Measurements from ENCODE around the gene ZNF66. TPM values are rescaled to one million over a fixed set of nuclear protein-coding genes. Genes with fewer than 3 reads are reported as not detected.
"Not testable (repeated sequence)": the region's sequence is repeated elsewhere in the genome, so short reads cannot be mapped to it uniquely, and the experiment has no call there.

Gene ZNF66
- total RNA-seq, 1 experiment from 2014 or later: 41.6 TPM

DNA sequence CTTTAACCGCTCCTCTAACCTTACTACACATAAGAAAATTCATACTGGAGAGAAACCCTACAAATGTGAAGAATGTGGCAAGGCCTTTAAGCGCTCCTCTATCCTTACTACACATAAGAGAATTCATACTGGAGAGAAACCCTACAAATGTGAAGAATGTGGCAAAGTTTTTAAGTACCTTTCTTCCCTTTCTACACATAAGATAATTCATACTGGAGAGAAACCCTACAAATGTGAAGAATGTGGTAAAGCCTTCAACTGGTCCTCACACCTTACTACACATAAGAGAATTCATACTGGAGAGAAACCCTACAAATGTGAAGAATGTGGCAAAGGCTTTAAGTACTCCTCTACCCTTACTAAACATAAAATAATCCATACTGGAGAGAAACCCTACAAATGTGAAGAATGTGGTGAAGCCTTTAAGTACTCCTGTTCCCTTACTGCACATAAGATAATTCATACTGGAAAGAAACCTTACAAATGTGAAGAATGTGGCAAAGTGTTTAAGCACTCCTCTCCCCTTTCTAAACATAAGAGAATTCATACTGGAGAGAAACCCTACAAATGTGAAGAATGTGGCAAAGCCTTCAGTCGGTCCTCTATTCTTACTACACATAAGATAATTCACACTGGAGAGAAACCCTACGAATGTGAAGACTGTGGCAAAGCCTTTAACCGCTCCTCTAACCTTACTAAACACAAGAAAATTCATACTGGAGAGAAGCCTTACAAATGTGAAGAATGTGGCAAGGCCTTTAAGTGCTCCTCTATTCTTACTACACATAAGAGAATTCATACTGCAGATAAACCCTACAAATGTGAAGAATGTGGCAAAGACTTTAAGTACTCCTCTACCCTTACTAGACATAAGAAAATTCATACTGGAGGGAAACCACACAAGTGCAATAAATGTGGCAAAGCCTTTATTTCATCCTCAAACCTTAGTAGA lies 30.5 kb downstream of the ZNF66 start:
- H3K4me1 Mint-ChIP-seq; H3K4me3 Mint-ChIP-seq; ATAC-seq; H3K27ac Mint-ChIP-seq; DNase-seq (ENCODE audit: low spot score); POLR2A ChIA-PET; CTCF ChIA-PET: not testable (repeated sequence)
- H3K36me3 Mint-ChIP-seq: peaks cover 95% of the 10 kb centered on the region
- H3K27me3 Mint-ChIP-seq (ENCODE audit: low read depth): peaks cover 60% of the 10 kb centered on the region
- peaks cover 81% of the 10 kb centered on the region for H3K9me3 Mint-ChIP-seq

DNA sequence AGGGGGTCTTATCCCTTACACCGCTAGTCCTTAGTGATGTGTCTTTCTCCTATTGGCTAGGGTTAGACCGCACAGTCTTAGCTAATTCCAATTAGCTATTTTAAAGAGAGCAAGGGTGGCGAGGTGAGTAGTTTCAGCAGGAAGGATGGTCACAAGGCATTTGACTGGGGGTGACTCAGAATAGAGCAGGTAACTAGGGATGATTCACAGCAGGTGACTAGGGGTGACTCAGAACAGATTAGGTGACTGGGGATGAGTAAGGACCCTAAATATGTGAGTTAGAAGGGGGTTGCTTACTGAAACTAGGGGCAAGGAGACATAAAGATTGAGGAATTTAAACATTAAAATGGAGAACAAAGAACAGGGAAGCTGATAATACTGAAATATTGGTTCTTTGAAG lies 64.3 kb downstream of the ZNF66 start:
- Mint-ChIP-seq H3K27me3 (ENCODE audit: low read depth) (peaks cover 41% of the 10 kb centered on the region), H3K27ac (no peak overlapping the region), H3K4me3 (no peak overlapping the region), H3K9me3 (peaks cover 78% of the 10 kb centered on the region), H3K36me3 (peaks cover 79% of the 10 kb centered on the region), H3K4me1 (no peaks in the 10 kb centered on the region)
- no peak for ATAC-seq
- CTCF ChIA-PET: no interaction called here
- no peak for TF ChIP-seq PRRX2 (CRISPR knock-in tag; IDR thresholded peaks at IDR 0.05)
- TF ChIP-seq, protein P1, sequence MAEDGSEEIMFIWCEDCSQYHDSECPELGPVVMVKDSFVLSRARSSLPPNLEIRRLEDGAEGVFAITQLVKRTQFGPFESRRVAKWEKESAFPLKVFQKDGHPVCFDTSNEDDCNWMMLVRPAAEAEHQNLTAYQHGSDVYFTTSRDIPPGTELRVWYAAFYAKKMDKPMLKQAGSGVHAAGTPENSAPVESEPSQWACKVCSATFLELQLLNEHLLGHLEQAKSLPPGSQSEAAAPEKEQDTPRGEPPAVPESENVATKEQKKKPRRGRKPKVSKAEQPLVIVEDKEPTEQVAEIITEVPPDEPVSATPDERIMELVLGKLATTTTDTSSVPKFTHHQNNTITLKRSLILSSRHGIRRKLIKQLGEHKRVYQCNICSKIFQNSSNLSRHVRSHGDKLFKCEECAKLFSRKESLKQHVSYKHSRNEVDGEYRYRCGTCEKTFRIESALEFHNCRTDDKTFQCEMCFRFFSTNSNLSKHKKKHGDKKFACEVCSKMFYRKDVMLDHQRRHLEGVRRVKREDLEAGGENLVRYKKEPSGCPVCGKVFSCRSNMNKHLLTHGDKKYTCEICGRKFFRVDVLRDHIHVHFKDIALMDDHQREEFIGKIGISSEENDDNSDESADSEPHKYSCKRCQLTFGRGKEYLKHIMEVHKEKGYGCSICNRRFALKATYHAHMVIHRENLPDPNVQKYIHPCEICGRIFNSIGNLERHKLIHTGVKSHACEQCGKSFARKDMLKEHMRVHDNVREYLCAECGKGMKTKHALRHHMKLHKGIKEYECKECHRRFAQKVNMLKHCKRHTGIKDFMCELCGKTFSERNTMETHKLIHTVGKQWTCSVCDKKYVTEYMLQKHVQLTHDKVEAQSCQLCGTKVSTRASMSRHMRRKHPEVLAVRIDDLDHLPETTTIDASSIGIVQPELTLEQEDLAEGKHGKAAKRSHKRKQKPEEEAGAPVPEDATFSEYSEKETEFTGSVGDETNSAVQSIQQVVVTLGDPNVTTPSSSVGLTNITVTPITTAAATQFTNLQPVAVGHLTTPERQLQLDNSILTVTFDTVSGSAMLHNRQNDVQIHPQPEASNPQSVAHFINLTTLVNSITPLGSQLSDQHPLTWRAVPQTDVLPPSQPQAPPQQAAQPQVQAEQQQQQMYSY (CRISPR knock-in tag; IDR thresholded peaks at IDR 0.05): no peak
- no peak for TF ChIP-seq OVOL2 (CRISPR knock-in tag; IDR thresholded peaks at IDR 0.05; ENCODE audit: borderline replicate concordance)
- TF ChIP-seq CREM (CRISPR knock-in tag; IDR thresholded peaks at IDR 0.05): no peak
- TF ChIP-seq, protein P2, sequence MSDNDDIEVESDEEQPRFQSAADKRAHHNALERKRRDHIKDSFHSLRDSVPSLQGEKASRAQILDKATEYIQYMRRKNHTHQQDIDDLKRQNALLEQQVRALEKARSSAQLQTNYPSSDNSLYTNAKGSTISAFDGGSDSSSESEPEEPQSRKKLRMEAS (CRISPR knock-in tag; IDR thresholded peaks at IDR 0.05): no peak
- TF ChIP-seq, protein P3, sequence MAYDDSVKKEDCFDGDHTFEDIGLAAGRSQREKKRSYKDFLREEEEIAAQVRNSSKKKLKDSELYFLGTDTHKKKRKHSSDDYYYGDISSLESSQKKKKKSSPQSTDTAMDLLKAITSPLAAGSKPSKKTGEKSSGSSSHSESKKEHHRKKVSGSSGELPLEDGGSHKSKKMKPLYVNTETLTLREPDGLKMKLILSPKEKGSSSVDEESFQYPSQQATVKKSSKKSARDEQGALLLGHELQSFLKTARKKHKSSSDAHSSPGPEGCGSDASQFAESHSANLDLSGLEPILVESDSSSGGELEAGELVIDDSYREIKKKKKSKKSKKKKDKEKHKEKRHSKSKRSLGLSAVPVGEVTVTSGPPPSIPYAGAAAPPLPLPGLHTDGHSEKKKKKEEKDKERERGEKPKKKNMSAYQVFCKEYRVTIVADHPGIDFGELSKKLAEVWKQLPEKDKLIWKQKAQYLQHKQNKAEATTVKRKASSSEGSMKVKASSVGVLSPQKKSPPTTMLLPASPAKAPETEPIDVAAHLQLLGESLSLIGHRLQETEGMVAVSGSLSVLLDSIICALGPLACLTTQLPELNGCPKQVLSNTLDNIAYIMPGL (CRISPR knock-in tag; IDR thresholded peaks at IDR 0.05): no peak
- no peak for TF ChIP-seq GRHL2 (CRISPR knock-in tag; IDR thresholded peaks at IDR 0.05; ENCODE audit: insufficient replicate concordance, severe bottlenecking)
- TF ChIP-seq, protein P4, sequence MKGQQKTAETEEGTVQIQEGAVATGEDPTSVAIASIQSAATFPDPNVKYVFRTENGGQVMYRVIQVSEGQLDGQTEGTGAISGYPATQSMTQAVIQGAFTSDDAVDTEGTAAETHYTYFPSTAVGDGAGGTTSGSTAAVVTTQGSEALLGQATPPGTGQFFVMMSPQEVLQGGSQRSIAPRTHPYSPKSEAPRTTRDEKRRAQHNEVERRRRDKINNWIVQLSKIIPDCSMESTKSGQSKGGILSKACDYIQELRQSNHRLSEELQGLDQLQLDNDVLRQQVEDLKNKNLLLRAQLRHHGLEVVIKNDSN (CRISPR knock-in tag; IDR thresholded peaks at IDR 0.05): no peak
- TF ChIP-seq ZNF219 (CRISPR knock-in tag; IDR thresholded peaks at IDR 0.05; ENCODE audit: borderline replicate concordance): no peak
- POLR2A ChIA-PET: interaction anchor here (1.0 kb wide), 1 partner anchor 64 kb away, joined by 3 read pairs; the partner anchor contains the start of gene ZNF66
- DNase-seq (ENCODE audit: low spot score): no peak

Other genes starting within 250 kb of the ZNF66 start
- 15.6 to 20.2 TPM (median 16.2 TPM) in 3 replicates for gene ZNF737, start 210.5 kb upstream of the ZNF66 start, total RNA-seq (2021)
- gene ZNF626, start 114.7 kb upstream of the ZNF66 start, total RNA-seq (2021): 15.5 to 24.4 TPM (median 17.6 TPM) in 3 replicates
- gene ZNF85, start 146.9 kb downstream of the ZNF66 start, total RNA-seq (2021): 22.8 to 23.7 TPM (median 22.8 TPM) in 3 replicates
- gene ZNF430, start 244.4 kb downstream of the ZNF66 start, total RNA-seq (2021): 10.2 to 12.3 TPM (median 10.6 TPM) in 3 replicates

Data from WTC11 (cell line).